Measurements from ENCODE around the gene SPACDR. TPM values are rescaled to one million over a fixed set of nuclear protein-coding genes. Genes with fewer than 3 reads are reported as not detected.

SPACDR gene
- total and polyA plus RNA-seq, 9 of the 15 experiments (the other 6 are each of a cell fraction or from before 2014, with no cell fraction given) = 0.07 to 0.55 (median 0.14) TPM; not detected in 1

DNA sequence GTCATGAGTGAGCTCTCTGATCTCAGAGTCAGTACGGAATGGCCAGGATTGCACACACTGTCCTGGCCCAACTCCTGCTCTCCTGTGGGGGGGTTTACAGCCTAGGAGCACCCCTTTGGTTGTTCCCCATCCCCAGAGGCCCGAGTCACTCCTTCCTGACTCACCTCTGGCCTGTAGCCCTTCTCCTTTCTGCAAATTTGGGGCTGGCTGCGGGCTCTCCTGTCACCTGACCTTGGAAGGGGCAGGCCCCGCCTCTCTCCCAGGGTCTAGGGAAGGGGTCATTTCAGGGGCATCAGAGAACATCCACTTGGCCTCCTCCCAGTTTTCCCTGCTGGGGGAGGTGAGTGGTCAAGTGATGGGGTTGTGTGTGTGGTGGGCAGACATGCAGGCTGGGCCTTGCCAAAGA lies 21.4 kb upstream of the SPACDR start (continued):
- TF ChIP-seq, protein P1, sequence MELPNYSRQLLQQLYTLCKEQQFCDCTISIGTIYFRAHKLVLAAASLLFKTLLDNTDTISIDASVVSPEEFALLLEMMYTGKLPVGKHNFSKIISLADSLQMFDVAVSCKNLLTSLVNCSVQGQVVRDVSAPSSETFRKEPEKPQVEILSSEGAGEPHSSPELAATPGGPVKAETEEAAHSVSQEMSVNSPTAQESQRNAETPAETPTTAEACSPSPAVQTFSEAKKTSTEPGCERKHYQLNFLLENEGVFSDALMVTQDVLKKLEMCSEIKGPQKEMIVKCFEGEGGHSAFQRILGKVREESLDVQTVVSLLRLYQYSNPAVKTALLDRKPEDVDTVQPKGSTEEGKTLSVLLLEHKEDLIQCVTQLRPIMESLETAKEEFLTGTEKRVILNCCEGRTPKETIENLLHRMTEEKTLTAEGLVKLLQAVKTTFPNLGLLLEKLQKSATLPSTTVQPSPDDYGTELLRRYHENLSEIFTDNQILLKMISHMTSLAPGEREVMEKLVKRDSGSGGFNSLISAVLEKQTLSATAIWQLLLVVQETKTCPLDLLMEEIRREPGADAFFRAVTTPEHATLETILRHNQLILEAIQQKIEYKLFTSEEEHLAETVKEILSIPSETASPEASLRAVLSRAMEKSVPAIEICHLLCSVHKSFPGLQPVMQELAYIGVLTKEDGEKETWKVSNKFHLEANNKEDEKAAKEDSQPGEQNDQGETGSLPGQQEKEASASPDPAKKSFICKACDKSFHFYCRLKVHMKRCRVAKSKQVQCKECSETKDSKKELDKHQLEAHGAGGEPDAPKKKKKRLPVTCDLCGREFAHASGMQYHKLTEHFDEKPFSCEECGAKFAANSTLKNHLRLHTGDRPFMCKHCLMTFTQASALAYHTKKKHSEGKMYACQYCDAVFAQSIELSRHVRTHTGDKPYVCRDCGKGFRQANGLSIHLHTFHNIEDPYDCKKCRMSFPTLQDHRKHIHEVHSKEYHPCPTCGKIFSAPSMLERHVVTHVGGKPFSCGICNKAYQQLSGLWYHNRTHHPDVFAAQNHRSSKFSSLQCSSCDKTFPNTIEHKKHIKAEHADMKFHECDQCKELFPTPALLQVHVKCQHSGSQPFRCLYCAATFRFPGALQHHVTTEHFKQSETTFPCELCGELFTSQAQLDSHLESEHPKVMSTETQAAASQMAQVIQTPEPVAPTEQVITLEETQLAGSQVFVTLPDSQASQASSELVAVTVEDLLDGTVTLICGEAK (IDR thresholded peaks at IDR 0.05) = no peak
- TF ChIP-seq, protein P1 (CRISPR knock-in tag; IDR thresholded peaks at IDR 0.05) = no peak
- TF ChIP-seq ESRRA (IDR thresholded peaks at IDR 0.05; ENCODE audit: borderline replicate concordance, low read depth) (0 out of 2 replicates have a peak, but pooled peaks have one; percentile 19), FOS (IDR thresholded peaks at IDR 0.05; ENCODE audit: extremely low read depth, insufficient read length) (no peak), PPARD (CRISPR knock-in tag; IDR thresholded peaks at IDR 0.05) (no peak), CREB1 (IDR thresholded peaks at IDR 0.05) (no peak), CREB1 (CRISPR knock-in tag; IDR thresholded peaks at IDR 0.05) (no peak)
- TF ChIP-seq, protein P2, sequence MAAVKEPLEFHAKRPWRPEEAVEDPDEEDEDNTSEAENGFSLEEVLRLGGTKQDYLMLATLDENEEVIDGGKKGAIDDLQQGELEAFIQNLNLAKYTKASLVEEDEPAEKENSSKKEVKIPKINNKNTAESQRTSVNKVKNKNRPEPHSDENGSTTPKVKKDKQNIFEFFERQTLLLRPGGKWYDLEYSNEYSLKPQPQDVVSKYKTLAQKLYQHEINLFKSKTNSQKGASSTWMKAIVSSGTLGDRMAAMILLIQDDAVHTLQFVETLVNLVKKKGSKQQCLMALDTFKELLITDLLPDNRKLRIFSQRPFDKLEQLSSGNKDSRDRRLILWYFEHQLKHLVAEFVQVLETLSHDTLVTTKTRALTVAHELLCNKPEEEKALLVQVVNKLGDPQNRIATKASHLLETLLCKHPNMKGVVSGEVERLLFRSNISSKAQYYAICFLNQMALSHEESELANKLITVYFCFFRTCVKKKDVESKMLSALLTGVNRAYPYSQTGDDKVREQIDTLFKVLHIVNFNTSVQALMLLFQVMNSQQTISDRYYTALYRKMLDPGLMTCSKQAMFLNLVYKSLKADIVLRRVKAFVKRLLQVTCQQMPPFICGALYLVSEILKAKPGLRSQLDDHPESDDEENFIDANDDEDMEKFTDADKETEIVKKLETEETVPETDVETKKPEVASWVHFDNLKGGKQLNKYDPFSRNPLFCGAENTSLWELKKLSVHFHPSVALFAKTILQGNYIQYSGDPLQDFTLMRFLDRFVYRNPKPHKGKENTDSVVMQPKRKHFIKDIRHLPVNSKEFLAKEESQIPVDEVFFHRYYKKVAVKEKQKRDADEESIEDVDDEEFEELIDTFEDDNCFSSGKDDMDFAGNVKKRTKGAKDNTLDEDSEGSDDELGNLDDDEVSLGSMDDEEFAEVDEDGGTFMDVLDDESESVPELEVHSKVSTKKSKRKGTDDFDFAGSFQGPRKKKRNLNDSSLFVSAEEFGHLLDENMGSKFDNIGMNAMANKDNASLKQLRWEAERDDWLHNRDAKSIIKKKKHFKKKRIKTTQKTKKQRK (IDR thresholded peaks at IDR 0.05; ENCODE audit: borderline replicate concordance, low read depth, low read length) = no peak

All from K562 (cell line).